ENCODE data around the gene PICK1. TPM values are rescaled to one million over a fixed set of nuclear protein-coding genes. Genes with fewer than 3 reads are reported as not detected.

The PICK1 gene
- total RNA-seq, 2 experiments from 2014 or later = 21.2 to 25.6 TPM

GRCh38 chr22:38109371-38110001 is 52.3 kb downstream of the PICK1 start:
- Histone ChIP-seq H3K4me1 (ENCODE audit: insufficient read depth, low read length) (peaks cover 3% of the 10 kb centered on the region), H3K27ac (ENCODE audit: low read depth in 1 of 2, low read length in 2 of 2) (no peak overlapping the region), H3K27me3 (ENCODE audit: control insufficient read depth in 1 of 2, insufficient read depth in 2 of 2, low read length in 2 of 2) (no peaks in the 10 kb centered on the region), H3K4me3 (ENCODE audit: low read length) (no peak overlapping the region), H3K9me3 (ENCODE audit: control insufficient read depth in 1 of 2, insufficient read depth in 1 of 2, low read length in 2 of 2) (peaks cover 0 to 10% of the 10 kb centered on the region in 2 experiments), H3K36me3 (ENCODE audit: insufficient read depth, low read length) (peaks cover 12% of the 10 kb centered on the region)
- intact Hi-C loops (cut with DNase I, micrococcal nuclease) = loop anchor here in 1 of 2 experiments (10.0 kb wide), 1 partner anchor 105 kb away; no protein-coding TSS in a partner anchor
- Mint-ChIP-seq H3K27ac (peak overlapping the region; percentile 39), H3K27me3 (no peaks in the 10 kb centered on the region), H3K4me3 (no peak overlapping the region), H3K9me3 (no peaks in the 10 kb centered on the region), H3K4me1 (ENCODE audit: low read depth) (peaks cover 3% of the 10 kb centered on the region), H3K36me3 (ENCODE audit: low read depth) (peaks cover 6% of the 10 kb centered on the region)
- no peak for ATAC-seq (ENCODE audit: poor library complexity)
- ChIA-PET POLR2A (no interaction called here), CTCF (no interaction called here)
- DNase-seq = peak in 2 of 14 experiments; percentile 31 to 44
- no peak for TF ChIP-seq CTCF (IDR thresholded peaks at IDR 0.05)

- Histone ChIP-seq H3K9me3 (ENCODE audit: control insufficient read depth in 1 of 2, insufficient read depth in 1 of 2, low read length in 2 of 2) (peaks cover 0 to 10% of the 10 kb centered on the region in 2 experiments), H3K4me1 (ENCODE audit: insufficient read depth, low read length) (peaks cover 8% of the 10 kb centered on the region), H3K36me3 (ENCODE audit: insufficient read depth, low read length) (peaks cover 12% of the 10 kb centered on the region), H3K27me3 (ENCODE audit: control insufficient read depth in 1 of 2, insufficient read depth in 2 of 2, low read length in 2 of 2) (no peaks in the 10 kb centered on the region), H3K4me3 (ENCODE audit: low read length) (no peak within 1 kb of the TSS), H3K27ac (ENCODE audit: low read depth in 1 of 2, low read length in 2 of 2) (no peak within 1 kb of the TSS)
- ATAC-seq (ENCODE audit: poor library complexity) (no peak), DNase-seq (no peak)
- Mint-ChIP-seq H3K4me1 (ENCODE audit: low read depth) (peaks cover 4% of the 10 kb centered on the region), H3K4me3 (no peak within 1 kb of the TSS), H3K27me3 (no peaks in the 10 kb centered on the region), H3K27ac (peak within 1 kb of the TSS; percentile 39), H3K36me3 (ENCODE audit: low read depth) (peaks cover 8% of the 10 kb centered on the region), H3K9me3 (no peaks in the 10 kb centered on the region)
- ChIA-PET POLR2A (no interaction called here), CTCF (no interaction called here)
- TF ChIP-seq CTCF (IDR thresholded peaks at IDR 0.05) = no peak
- intact Hi-C loops (cut with DNase I, micrococcal nuclease) = loop anchor here in 1 of 2 experiments (10.0 kb wide), 1 partner anchor 105 kb away; no protein-coding TSS in a partner anchor
Measured at GRCh38 chr22:38110008-38110862, 53.0 kb downstream of the PICK1 start, which contains the start of gene BAIAP2L2. Gene BAIAP2L2 (minus strand): TSS chr22:38110684. CDS start chr22:38110525, 159 bp downstream.

GRCh38 chr22:38110863-38111852 is 54.0 kb downstream of the PICK1 start:
- Mint-ChIP-seq H3K4me3 (no peak overlapping the region), H3K36me3 (ENCODE audit: low read depth) (peaks cover 8% of the 10 kb centered on the region), H3K4me1 (ENCODE audit: low read depth) (peaks cover 4% of the 10 kb centered on the region), H3K9me3 (no peaks in the 10 kb centered on the region), H3K27me3 (no peaks in the 10 kb centered on the region), H3K27ac (no peak overlapping the region)
- Histone ChIP-seq H3K36me3 (ENCODE audit: insufficient read depth, low read length) (peaks cover 16% of the 10 kb centered on the region), H3K9me3 (ENCODE audit: control insufficient read depth in 1 of 2, insufficient read depth in 1 of 2, low read length in 2 of 2) (peaks cover 0 to 10% of the 10 kb centered on the region in 2 experiments), H3K4me1 (ENCODE audit: insufficient read depth, low read length) (peaks cover 8% of the 10 kb centered on the region), H3K27me3 (ENCODE audit: control insufficient read depth in 1 of 2, insufficient read depth in 2 of 2, low read length in 2 of 2) (no peaks in the 10 kb centered on the region), H3K27ac (ENCODE audit: low read depth in 1 of 2, low read length in 2 of 2) (no peak overlapping the region), H3K4me3 (ENCODE audit: low read length) (no peak overlapping the region)
- intact Hi-C loops (cut with DNase I, micrococcal nuclease) = loop anchor here in 1 of 2 experiments (10.0 kb wide), 1 partner anchor 104 kb away; no protein-coding TSS in a partner anchor
- TF ChIP-seq CTCF (IDR thresholded peaks at IDR 0.05) = no peak
- ATAC-seq (ENCODE audit: poor library complexity) (no peak), DNase-seq (no peak)
- ChIA-PET POLR2A (no interaction called here), CTCF (no interaction called here)
